GM21528 (cell line): ENCODE measurements around the gene MORN1.

Experiments used
- ATAC-seq: cut with Tn5 transposase; IDR thresholded peaks from one replicate; pipeline ENCODE4 v1.9.1; 2021; ENCODE audit warnings: mild to moderate bottlenecking, moderate library complexity; ENCODE audit not compliant: unreplicated experiment, low FRiP score

MORN1 gene

GRCh38 chr1:2326524-2326923, 64.8 kb downstream of the MORN1 start:
- no peak for ATAC-seq

DNA sequence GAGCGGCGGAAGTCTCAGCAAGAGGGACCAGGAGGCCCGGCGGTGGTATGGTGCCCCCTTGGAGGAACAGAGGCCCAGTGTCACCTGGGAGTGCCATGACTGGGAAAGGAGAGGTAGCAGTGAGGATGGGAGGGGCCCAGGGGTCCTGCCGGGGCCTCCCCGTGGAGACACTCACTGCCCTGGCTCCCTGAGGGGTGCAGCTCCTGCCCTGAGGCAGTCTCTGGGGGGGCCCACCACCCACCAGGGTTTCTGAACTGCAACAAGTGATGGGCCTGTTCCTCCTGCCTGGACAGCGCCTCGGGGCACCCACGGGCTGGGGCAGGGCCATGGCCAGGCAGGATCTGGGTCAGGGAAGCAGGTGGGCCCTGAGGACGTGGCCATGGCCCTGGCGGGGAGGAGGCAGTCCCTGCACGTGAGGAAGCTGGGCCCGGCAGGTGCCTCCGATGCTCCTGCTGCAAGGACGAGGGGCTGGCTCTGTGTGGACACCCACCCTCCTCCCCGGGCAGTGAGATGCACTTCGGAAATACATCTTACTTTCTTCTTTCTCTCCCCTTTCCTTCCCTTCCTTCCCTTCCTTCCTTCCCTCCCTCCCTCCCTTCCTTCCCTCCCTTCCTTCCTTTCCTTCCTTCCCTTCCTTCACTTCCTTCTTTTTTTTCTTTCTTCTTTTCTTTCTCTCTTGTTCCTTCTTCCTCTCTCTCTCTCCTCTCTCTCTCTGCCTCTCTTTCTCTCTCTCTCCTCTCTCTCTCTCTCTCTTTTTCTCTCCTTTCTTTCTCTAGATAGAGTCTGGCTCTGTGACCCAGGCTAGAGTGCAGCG, 66.6 kb downstream of the MORN1 start:
- no peak for ATAC-seq

DNA sequence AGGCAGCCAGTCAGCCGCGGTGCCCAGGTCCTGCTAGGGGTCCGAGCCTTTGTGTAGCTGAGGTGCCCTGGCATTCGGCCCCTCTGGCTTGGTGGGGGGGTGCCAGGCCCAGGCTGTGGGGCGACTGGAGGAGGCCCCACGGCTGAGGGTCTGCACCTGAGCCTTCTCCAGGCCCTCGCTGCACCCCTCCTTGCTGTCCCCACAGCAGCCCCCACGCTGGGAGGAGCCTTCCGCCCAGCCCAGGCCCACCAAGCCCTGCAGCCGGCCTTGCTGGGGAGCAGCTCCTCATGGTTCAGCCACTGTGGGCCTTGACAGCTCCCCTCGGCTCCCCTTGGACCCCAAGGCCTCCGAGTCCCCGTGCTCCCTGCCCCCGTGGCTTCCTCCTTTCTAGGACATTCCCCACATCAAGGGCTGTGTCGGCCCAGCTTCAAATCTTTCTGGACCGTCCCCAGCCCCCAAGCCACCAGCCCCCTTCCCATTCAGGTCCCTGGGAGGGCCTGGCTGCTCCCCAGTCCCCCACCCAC, 67.8 kb downstream of the MORN1 start:
- ATAC-seq, result no peak

DNA sequence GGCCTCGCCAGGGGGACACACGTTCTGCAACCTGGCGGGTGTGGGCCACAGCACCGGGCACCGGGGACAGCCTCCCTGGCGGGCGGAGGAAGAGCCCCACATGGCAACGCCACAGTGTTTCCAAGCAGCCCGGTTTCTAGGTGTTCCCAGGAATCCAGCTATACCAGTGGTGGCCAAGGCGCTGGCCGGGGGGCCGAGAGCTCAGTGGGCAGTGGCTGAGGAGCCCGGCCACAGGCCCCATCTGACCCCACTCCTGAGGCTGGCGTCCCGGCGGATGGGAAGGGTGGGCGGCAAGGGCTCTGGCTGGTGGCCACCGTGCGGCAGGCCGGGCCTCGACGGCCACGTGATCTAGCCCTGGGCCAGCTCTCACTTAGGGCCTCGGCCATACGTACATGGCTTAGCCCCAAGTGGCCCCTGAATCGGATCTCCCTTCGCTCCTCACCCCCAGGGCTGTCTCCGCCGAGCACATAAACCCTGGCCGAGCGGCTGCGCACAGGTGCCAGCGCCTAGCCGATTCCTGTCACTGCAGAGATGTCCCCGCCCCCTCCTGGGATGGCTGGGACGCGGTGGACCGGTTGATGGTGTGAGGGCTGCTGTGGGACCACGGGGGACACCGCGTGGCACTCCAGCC, 68.7 kb downstream of the MORN1 start:
- ATAC-seq, result no peak

DNA sequence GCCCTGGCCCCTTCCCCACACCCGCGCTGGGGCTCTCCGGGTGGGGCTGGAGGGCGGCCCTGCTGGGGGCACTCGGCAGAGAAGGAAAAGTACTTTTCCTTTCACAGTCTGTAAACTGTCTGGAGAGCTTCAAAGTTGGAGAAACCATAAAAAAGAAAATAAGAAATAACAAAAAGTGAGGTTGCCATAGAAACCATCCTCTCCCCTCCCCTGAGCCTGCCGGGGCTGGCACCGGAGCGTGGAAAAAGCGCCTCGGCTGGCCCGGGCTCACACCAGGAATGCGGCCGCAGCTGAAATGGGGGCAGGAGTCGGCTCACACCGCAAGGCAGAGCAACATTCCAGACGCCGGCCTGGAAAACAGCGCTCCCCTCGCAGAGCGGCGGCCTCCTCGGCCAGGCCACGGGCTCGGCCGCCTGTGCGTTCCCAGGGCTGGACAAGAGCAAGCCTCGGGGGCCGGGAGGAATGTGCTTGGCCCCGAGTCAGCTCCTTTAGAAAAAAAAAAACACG, 69.2 kb downstream of the MORN1 start:
- no peak for ATAC-seq

GRCh38 chr1:2320760-2321667, 70.3 kb downstream of the MORN1 start:
- no peak for ATAC-seq

DNA sequence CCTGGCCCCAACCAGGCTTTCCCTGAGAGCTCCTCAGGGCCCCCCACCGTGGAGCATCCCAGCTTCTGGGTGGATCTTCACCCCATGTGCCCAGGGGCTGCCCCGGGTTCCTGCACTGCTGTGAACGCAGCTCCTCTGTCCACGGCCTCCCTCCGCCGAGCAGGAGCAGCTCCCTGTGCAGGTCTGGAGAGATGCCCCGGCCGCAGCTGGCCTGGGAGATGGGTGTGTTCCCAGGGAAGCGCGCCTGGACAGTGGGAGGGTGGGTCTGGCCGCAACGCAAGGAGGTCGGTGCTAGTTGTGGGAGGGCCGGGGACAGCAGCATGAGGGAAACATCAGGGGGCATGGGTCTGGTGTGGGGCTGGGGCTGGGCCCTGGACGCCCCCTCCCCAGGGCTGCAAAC, 71.3 kb downstream of the MORN1 start:
- no peak for ATAC-seq

GRCh38 chr1:2319291-2319690, 72.1 kb downstream of the MORN1 start:
- ATAC-seq, result no peak

DNA sequence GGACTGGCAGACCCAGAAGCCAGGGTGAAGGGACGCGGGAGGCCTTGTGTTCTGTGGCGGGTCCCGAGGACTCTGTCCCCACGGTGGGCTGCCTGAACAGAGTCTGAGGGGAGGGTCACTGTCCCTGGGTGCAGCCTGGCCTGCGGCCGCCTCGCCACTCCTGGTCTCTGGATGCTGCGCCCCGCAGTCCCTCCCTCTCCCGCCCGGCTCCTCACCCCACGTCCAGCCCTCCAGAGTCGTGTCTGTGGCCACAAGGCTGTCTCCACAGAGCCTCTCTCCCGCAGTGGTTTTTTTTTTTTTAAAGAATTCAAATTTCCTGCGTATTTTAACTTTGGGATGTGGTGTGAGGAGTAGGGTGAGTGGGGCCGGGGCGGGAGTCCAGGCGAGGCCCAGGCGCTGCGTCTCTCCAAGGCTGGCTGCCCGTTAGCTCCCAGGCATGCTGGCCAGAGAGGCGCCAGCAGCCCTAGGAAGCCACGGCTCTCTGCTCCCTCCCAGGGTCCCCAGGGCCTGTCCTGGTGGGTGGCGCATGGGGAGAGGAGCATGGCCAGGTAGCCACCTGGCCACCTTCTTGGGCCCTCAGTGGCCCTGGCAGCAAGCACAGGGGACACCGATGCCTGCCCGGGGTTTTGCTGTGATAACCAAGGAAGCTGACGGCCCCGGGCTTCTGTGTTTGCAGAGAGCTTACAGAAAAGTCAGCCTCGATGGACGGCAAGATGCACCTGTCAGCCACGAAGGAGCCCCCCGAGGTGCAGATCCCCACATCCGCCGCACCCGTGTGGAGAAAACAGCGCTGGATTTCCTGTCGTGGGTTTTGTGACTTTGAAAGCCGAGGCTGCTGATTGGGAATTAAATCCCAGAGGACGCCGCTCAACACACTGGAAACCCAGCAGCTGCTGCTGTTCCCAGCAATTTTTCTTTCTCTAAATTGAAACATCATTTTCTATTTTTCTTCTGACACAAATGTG, 72.8 kb downstream of the MORN1 start:
- ATAC-seq, result no peak

GRCh38 chr1:2317230-2318065, 73.9 kb downstream of the MORN1 start:
- no peak for ATAC-seq

DNA sequence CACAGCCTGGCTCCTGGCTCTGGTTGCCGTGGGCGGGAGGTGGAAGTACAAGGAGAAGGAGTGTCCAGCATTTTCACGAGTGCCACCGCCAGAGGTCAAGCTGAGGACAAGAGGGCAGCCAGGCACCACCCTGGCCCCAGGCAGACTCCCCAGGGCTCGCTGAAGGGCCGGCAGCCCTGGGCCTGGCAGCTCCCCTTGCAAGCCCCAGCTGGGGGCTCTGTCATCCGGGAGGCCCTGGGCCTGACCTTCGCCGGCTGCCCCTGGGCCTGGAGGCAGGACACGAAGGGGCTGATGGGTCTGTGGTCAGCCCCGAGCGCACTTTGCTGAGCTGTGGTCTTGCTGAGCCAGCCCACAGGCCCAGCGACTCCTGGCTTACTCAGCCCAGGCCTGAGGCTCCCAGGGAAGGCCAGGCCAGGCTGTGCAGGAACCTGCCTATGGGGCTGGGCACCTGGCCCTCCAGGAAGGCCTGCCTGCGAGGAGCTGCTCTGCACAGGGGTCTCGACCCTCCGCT, 74.8 kb downstream of the MORN1 start:
- ATAC-seq, result no peak

- ATAC-seq, result no peak
Measured at GRCh38 chr1:2315674-2316450, 75.5 kb downstream of the MORN1 start.

DNA sequence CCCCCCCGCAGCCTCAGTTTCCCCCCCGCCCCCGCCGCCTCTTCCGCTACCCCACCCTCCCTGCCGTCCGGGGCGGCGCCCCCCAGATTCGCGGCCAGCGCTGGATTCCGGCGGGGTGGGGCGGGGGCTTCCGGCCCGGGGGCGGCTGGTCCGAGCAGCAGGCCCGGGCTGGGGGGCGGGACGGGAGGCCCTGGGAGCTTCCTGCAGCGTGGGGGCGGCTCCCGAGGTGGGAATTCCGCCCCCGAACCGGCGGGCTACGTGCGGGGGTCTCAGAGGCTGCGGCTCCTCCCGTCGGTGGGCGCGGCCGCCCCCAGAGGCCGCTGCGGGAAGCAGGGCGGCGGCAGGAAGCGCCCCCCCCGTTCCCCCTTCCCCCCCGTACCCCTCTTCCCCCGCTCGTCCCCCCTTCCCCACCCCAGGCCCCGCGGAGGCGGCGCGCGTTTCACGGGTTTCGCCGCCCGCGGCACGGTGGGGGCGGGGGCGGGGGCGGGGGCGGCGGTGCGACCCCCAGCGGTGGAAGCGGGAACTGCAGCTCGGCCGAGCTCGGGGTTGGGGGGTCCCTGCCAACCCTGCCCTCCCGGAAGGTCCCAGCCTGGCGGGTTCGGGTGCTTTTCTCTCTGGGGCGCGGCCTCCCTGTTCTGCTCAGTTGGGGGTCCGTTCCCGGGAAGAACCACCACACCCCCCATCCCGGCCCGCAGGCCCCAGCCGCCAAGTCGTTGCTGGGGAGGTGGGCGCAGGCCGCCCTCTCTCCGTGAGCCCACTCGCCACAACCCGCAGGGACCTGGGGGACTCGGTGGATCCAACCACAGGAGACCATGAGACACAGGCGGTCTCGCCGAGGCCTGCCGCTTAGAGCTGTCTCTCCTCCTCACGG, 76.3 kb downstream of the MORN1 start:
- ATAC-seq, result no peak

DNA sequence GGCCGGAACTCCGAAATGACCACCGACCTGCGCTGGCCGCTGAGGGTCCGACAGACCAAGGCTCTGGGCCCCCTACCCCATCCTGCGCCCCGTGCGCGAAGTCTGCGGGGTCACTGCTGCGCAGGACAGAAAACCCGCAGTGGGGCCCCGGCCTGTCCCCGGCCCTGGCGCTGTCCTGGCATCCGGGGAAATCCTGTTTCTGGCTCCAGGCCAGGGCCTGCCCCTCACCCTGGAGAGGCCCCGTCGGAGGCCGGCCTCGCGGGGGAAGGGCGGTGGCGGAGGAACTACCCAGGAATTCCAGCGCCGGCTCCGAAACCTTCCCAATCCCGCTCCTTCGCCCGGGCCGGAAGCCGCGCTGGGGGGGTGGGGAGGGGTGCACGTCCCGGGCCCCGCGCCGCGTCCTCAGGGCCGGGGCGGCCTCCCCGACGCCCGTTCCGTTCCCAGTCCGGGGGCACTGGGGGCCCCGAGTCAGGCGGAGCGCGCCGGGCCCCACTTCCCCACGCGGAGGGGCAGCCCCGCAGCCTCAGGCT, 77.0 kb downstream of the MORN1 start:
- no peak for ATAC-seq

GRCh38 chr1:2313651-2314261, 77.6 kb downstream of the MORN1 start:
- no peak for ATAC-seq
